HG03159 (cell line): ENCODE results near the gene C4orf36.
A peak's percentile ranks its signal among the peaks of the same experiment; 100 is the strongest.

Experiments
- ATAC-seq: cut with Tn5 transposase; IDR thresholded peaks from one replicate; pipeline ENCODE4 v1.9.1; 2021; ENCODE audit warnings: mild to moderate bottlenecking, moderate library complexity; ENCODE audit not compliant: unreplicated experiment

Gene C4orf36, protein sequence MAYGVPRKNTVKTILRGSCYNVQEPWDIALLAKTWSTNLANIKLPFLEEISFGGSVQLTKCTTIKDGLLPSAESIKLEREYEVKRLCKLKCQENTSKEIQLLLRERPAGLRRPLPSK

DNA sequence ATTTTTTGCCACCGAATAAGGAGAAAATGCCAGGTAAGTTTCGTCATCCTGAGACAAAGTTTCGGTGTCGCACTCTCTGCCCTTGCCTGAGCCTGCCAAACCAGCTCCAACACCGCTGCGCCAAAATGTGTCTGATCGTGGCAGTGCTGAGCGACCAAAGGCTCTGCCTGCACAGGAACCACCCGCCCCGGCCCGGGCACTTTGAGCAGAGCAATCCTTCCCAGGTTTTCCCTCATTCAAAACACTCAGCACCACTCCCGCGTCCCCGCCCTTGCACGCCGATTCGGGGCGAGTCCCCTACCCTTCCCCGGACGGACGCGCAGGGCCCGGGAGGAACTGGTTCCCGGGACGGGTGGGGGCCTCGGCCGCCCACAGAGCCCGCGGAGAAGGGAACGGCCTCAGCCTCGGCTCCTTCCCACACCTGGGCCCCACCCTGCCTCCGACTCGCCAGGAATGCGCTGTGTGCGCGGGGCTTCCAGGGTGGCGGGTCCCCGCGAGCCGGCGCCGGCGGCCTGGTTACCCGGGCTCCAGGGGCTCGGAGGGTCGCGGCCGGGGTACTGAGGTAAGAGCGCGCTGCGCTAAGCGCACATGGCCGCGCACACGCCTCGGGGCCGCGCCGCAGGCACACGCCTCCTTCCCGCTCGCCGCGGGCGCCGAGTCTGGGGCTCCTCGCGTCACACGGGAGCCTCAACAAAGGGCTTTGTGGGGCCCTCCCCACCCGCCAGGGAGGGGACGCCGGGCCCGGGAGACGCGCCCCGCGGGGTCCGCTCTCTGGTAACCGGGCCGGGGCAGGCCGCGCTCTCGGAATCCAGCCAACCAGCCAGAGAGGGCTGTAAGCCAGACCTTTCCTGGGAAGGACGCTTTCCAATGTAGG lies at the start of gene C4orf36:
Gene C4orf36 (minus strand): TSS at position 661 of the 874 bp plus-strand sequence. CDS start 902 bp downstream, outside the sequence.
- peak; percentile 58 for ATAC-seq

DNA sequence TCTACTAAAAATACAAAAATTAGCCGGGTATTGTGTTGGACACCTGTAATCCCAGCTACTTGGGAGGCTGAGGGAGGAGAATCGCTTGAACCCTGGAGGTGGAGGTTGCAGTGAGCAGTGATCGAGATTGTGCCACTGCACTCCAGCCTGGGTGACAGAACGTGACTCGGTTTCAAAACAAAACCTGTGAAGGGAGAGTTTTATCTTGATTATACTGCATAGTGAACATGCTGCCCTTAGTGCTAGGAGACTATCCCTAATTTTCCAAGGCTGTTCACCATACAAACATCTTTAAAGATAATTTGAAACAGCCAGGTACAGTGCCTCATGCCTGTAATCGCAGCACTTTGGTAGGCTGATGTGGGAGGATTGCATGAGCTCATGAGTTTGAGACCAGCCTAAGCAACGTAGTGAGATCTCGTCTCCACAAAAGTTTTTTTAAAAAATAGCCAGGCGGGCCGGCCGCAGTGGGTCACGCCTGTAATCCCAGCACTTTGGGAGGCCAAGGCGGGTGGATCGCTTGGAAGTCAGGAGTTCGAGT lies 48.8 kb upstream of the C4orf36 start:
- no peak for ATAC-seq

DNA sequence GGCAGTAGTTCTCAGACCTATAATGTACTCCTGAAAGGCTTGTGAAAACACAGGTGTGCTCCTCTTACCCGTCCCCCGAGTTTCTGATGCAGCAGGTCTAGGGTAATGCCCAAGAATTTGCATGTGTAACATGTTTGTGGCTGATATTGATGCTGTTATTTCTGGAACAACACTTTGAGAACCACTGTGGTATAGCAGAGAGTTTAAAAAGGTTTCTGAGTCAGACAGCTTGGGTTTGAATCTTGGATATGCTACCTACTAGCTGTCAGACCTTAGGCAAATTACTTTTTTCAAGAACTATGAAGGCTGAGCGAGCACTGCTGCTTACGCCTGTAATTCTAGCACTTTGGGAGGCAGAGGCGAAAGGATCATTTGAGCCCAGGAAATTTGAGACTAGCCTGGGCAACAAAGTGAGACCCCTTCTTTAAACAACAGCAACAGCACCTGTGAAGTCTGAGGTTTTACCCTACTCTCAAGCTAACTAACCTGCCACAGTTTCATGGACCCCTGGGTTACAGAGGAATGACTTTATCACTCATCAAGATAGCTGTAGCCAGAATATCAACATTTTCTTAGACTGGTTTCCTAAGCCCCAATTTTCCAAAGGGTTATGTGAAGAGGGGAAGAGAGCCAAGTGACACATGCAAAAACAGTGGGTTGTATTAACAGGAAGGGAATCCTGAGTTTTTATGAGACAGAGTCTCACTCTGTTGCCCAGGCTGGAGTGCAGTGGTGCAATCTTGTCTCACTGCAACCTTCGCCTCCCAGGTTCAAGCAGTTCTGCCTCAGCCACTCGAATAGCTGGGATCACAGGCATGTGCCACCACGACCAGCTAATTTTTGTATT lies 47.7 kb upstream of the C4orf36 start:
- ATAC-seq: peak; percentile 61

DNA sequence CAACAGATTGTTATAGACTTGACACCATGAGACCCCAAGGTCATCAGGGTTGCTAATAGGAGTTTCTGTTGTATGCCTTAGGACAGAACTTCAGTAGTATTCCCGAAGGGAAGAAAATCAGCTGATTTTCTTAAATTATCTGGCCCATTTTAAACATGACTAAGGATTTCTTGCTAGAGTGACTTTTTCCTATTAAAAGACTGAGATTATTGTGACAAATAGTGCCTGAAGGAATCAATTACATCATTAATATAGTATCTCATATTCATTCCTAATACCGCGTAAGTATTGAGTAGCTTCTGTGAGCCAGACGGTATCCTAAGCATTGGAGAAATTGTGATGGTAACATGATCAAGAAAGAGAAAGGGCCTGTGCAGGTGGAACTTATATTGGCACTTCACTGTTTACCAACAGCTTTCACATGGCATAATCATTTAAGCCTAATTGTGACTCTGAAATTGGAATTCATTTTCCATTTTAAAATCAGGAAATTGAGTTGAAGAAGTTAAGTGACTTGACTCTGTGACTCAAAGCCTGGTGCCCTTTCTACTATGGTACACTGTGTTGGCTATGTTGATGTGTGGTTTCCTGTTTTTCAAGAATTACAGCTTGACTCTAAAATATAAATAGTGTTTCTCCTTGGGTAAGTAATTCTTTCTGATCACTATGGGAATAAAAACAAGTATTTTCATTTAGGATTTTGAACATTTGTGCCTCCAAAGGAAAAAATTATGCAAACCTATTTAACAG lies 46.7 kb upstream of the C4orf36 start:
- ATAC-seq: no peak

DNA sequence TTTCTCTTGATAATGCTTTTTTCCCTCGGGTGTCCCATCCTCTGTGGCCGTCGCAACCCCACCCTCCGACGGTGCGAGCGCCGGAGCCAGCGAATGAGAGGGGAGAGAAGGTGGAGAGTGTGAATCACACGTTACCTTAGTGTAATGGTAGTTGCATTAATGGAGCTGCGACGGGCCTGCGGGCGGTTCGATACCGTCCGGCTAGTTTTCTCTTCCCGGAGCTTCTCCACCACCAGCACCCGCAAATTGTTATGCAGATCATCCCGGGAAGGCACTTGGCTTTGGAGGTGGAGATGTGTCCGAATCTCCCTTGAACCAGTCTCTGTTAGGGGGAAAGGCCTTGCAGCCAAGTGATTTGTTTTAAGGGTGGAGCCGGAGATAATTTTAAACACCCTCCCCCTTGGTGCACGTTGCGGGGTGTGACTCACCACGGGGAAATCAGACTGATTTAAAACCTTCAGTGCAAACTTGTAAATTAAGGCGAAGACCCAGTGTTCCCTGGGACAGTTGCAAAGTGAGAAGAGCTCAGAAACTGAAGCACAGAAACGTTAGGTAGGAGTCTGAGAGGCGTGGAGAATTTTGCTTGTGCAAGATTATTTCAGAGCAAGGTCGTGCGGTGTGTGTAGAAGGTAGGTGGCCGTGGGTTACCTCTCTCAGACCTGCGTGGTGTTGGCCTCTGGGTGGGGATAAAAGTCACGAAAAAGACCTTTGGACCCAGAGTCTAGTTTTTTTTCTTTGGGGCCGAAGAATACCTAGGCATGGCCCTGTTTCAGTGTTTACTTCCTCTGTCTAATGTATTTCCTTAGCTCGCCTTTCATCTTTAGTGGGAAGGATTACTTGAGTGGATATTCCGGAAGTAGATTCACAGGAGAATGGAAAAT lies 43.9 kb upstream of the C4orf36 start:
- ATAC-seq: peak; percentile 32

DNA sequence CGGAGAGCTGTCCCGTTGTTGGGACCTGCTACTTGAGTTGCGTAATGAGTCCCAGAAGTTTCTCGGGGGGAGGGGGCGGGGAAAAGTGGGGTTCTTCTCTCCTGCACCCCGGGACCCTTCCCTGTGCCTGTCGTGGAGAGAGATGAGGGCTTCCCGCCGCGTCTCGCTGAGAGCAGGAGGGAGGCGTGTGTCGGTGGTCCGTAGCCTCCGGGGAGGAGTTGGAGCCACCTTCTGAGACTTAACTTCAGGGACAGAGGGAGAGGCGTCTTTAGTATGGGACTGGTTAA lies 43.3 kb upstream of the C4orf36 start:
- ATAC-seq: no peak

DNA sequence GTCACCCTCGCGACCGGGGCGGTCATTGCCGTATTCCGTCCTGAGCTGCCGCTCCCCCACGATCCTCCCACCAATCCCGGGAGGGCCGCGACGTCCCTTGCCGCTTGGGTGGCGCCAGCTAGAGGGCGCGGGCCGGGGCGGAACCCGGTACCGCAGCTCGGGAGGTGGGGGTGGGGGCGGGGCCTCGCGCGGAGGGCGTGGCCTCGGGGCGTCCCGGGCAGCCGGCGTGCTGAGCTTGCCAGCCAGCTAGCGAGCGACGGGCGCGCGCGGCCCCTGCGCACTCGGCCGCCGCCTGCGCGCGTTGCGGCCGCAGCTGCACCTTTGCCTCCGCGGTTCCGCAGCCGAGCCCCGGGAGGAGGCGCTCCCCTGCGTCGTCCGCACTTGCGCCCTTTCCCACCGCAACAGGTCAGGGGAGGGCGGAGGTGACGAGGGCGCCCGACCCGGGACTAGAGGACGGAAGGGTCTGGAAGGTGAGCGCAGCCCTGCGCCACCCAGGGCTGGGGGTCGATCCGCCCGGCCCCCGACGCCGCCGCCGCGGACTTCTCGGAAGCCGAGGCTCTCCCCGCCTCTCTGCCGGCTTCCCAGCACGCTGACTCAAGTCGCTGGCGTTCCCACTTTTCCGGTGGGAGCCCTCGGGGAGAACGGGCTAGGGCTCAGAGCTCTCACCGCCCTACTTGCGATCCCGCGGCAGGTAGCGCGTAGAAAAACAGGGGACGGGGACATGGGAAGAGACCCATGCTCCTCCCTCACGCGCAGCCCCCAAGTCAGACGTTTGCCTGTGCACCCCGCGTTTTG lies 42.7 kb upstream of the C4orf36 start, which contains the start of gene AFF1:
Gene AFF1 (plus strand): TSS at position 241 of the 795 bp plus-strand sequence. CDS start 13,523 bp downstream, outside the sequence.
- peak; percentile 41 for ATAC-seq

DNA sequence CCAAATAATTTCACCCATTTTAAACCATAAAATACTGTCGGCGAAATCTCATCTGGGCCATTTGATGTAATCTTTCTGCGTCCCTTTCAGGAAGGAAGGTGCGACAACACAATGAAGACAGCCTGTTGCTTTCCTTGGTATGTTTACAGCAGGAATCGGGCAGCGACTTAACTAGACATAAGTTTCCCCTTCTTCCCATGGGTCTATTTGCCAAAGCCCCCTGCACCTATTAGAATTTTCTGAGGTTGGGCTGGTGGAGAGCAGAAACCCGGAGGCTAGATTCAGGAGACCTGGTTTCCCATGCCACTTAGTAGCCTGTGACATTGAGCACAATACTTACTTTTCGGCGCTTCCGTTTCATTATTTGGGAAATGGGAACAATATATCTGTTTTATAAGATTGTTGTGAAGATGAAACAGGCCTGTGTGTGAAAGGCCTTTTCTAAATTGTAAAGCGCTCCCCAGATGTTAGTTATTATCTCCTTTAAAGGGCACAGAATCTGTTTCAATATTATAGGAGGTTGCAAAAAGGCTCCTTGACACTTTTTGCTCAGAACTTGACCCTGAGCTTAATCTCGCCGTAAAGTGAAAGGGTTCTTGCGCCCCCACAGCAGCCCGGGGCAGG lies 42.0 kb upstream of the C4orf36 start:
- no peak for ATAC-seq

DNA sequence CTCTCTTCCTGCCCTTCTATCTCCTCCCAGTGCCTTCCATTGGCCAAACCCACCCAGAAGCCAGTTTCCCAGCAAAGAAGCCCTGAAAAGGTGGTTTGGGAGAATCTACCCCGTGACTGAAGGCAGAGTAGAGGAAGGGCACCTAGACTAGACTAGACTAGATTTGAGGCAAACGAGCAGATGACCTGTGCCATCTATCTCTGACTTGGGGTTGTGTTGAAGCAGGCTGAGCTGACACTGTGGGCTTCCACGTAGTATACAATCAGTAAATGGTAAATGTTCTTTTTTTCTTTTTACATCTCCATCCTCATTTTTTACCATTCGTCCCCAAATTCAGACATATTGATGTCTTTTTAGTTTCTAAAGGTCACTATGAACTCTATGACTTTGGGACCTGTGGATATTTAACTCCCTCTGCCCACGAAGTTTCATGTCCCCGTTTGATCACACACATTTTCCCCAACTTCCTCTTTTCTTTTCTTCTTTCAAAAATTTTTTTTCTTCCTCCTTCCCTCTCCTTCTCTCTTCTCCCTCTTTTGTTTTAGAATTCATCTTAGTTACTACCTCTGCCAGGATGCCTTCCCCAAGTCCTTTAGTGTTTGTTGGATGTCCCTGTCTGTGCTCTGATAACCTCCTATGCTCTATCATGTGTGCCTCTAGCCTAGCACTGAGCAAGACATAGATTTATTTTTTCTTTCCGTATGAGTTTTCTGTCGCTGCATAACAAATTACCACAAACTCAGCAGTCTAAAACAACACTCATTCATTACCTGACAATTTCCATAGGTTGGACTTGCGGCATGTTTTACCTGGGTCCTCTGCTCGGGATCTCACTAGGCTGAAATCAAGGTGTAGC lies 36.4 kb upstream of the C4orf36 start:
- ATAC-seq: no peak

DNA sequence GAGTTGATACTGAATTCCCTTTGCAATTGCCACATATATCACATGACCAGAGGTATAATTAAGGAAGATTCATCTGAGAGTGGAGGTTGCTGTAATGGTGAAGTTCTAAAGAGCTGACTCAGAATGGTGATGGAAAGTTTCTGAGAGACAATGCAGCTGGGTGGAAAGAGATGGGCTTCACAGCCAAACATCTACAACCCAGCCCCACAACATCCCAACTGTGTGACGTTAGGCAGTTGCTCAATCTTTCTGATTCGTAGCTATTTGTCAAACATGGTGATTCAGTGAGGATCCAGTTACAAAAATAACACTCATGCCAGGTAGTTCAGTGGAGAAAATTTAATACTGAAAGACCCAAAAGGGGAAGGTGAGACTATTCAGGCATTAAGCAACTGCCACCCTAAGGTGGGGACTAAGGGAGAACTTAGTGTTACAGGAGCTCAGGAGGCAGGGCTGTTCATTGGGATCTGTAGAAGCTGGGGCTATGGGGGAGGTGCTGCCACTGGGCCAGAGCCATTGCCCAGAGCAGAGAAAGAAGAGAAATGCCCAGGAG lies 35.7 kb upstream of the C4orf36 start:
- no peak for ATAC-seq

DNA sequence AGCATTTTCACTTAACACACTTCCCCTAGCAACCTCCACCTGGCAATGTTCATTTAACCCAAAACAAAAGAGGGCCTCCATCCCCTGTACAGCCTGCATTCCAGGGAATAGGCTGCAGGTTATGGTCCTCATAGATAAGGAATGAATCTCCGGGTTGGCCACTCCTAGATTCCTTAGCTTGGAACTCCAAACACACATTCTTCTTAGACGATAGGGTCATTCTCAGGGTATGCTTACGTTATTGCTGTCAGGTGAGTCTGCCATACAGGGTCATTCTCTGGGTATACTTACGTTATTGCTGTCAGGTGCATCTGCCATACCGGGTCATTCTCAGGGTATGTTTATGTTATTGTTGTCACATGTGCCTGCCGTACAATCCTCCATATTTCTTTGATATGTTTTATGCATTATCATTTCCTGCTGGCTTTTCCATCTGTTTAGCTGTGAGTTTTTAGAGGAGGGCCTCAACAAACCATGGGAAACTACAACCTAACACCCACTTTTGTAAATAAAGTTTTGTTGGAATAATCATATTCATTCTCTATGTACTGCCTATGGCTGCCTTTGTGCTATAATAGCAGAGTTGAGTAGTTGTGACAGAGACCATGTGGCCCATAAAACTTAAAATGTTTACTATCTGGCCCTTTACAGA lies 34.3 kb upstream of the C4orf36 start:
- ATAC-seq: no peak

DNA sequence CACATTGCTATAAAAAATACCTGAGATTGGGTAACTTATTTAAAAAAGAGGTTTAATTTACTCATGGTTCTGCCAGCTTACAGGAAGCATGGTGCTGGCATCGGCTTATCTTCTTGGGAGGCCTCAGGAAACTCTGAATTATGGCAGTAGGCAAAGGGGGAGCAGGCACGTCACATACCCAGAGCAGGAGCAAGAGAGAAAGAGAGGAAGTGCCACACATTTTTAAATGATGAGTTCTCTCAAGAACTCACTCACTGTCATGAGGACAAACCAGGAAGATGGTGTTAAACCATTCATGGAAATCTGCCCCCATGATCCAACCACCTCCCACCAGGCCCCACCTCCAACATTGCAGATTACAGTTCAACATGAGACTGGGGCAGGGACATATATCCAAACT lies 32.6 kb upstream of the C4orf36 start:
- no peak for ATAC-seq

DNA sequence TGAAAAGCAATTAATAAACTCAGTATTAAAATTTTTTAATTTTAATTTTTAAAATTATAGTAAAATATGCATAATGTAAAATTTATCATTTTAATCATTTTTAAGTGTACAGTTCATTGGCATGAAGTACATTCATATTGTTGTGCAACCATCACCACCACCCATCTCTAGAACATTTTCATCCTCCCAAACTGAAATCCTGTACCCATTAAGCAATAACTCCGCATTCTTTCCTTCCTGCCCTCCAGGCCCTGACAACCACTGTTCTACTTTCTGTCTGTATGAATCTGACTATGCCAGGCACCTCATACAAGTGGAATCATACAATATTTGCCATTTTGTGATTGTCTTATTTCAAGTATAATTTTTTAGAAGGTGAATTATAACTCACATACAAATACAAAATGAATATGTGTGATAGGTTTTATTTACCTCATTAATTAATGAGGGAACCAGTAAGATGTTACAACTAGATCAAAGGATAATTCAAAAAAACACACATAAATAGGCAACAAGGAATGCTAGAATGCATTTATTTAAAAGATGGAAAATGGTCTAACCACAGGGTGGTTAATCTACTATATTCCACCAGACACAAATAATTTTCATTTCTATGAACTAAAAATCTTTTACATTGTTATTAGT lies 29.5 kb upstream of the C4orf36 start:
- ATAC-seq: no peak

DNA sequence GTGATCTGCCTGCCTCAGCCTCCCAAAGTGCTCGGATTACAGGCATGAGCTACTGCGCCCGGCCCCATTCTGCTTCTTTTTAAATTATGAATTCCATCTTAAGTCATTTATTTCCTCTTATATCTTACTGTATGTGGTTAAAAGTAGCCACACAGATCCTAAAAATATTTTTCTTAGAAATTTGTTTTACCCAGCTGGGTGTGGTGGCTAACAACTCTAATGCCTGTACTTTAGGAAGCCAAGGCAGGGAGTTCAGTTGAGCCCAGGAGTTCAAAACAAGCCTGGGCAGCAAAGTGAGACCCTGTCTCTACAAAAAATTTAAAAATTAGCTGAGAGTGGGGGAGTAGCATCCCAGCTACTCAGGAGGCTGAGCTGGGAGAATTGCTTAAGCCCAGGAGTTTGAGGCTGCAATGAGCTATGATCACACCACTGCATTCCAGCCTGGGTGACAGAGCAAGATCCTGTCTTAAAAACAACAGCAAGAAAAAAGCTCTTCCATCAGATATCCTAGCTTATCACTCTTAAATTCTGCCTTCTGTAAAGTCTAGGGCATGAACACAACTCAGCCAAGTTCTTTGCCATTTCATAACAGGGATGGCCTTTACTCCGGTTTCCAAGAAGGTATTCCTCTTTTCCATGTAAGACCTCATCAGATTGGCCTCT lies 27.5 kb upstream of the C4orf36 start:
- ATAC-seq: no peak

DNA sequence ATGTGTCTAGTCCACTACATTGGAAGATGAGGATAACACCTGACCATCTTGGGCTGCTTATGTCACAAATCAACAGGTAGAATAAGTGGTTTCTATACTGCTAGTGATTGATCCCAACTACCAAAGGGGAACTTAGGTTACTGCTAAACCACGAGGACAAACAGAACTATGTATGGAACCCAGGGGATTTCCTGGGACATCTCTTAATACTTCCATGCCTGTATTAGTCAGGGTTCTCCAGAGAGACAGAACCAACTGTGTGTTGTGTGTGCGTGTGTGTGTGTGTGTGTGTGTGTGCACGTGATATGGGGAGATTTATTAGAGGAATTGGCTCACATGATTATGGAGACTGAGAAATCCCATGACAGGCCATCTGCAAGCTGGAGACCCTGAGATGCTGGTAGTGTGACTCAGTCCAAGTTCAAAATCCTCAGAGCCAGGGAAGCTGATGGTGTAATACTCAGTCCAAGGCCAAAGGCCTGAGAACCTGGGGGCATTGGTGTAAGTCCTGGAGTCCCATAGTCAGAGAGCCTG lies 26.4 kb upstream of the C4orf36 start:
- no peak for ATAC-seq
